ENCODE data around the gene PPP1CC.

PPP1CC gene

DNA sequence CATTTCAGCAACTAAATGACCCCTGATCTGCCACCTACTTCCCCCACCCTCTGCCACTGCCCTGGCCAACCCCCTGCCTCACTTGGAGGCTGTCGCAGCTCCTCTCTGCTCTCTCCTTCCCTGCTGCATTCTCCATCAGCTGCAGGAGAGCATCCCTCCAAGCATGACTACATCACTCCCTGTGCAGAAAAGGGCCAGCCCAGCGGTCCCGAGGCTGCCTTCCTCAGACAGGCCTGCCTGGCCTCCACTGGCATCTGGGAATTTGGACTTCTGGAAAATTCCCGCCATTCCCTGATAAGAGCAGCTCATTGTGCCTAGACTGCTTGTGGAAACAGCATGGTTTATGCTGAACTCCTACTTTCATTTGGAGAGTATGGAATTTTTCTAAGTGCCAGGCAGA is 66.5 kb downstream of the PPP1CC start:
- Histone ChIP-seq H3K4me1 (ENCODE audit: insufficient read depth, low read length, poor library complexity, severe bottlenecking) (peaks cover 13% of the 10 kb centered on the region), H3K36me3 (ENCODE audit: insufficient read depth, low read length) (peaks cover 3% of the 10 kb centered on the region; the same call in 1 of the 2 replicates), H4K20me1 (ENCODE audit: insufficient read depth, low read length, poor library complexity, severe bottlenecking) (no peaks in the 10 kb centered on the region), H3K79me2 (ENCODE audit: insufficient read depth, low read length) (no peaks in the 10 kb centered on the region), H3K9me3 (ENCODE audit: insufficient read depth, low read depth, low read length) (no peaks in the 10 kb centered on the region), H3K4me2 (ENCODE audit: low read depth, low read length, poor library complexity, severe bottlenecking) (no peak overlapping the region), H3K9me2 (replicated peaks; ENCODE audit: low read depth, low read length) (no peaks in the 10 kb centered on the region), H3K9ac (ENCODE audit: low read depth, low read length, poor library complexity, severe bottlenecking) (no peak overlapping the region), H2AFZ (ENCODE audit: low read length) (no peak overlapping the region), H3K4me3 (ENCODE audit: low read length, poor library complexity, severe bottlenecking) (no peak overlapping the region), H3F3A (ENCODE audit: low read depth) (peaks cover 8% of the 10 kb centered on the region; the same call in 1 of the 2 replicates), H3K27me3 (ENCODE audit: insufficient read depth, low read length, poor library complexity, severe bottlenecking) (no peaks in the 10 kb centered on the region)
- no peak for TF ChIP-seq EZH2phosphoT487 (IDR thresholded peaks at IDR 0.05; ENCODE audit: borderline replicate concordance)
- no peak for TF ChIP-seq CTCF (conservative IDR thresholded peaks at IDR 0.05; ENCODE audit: low read length)

- Histone ChIP-seq H3K9ac (ENCODE audit: low read depth, low read length, poor library complexity, severe bottlenecking) (no peak overlapping the region), H3K36me3 (ENCODE audit: insufficient read depth, low read length) (peaks cover 3% of the 10 kb centered on the region; the same call in 1 of the 2 replicates), H3K4me3 (ENCODE audit: low read length, poor library complexity, severe bottlenecking) (no peak overlapping the region), H2AFZ (ENCODE audit: low read length) (no peak overlapping the region), H3K79me2 (ENCODE audit: insufficient read depth, low read length) (no peaks in the 10 kb centered on the region), H3K27me3 (ENCODE audit: insufficient read depth, low read length, poor library complexity, severe bottlenecking) (no peaks in the 10 kb centered on the region), H3K4me1 (ENCODE audit: insufficient read depth, low read length, poor library complexity, severe bottlenecking) (no peaks in the 10 kb centered on the region), H3K4me2 (ENCODE audit: low read depth, low read length, poor library complexity, severe bottlenecking) (no peak overlapping the region), H4K20me1 (ENCODE audit: insufficient read depth, low read length, poor library complexity, severe bottlenecking) (no peaks in the 10 kb centered on the region), H3K9me2 (replicated peaks; ENCODE audit: low read depth, low read length) (no peaks in the 10 kb centered on the region), H3K9me3 (ENCODE audit: insufficient read depth, low read depth, low read length) (no peaks in the 10 kb centered on the region), H3F3A (ENCODE audit: low read depth) (no peaks in the 10 kb centered on the region)
- TF ChIP-seq EZH2phosphoT487 (IDR thresholded peaks at IDR 0.05; ENCODE audit: borderline replicate concordance) (no peak), CTCF (conservative IDR thresholded peaks at IDR 0.05; ENCODE audit: low read length) (no peak)
Observed at GRCh38 chr12:110670161-110670701, 72.5 kb downstream of the PPP1CC start.
